ENCODE measurements around the gene ZC3H12A. TPM values are rescaled to one million over a fixed set of nuclear protein-coding genes. Genes with fewer than 3 reads are reported as not detected.

The ZC3H12A gene
- 1 to 10 TPM in 6 of 12 donors, under 1 TPM in 4, not detected in 2; 0.72 to 4.8 (median 1.0) TPM for polyA plus RNA-seq (ENCODE audit: insufficient read length in 12 of 12)
- long read RNA-seq, donor 1 = 0 reads
- long read RNA-seq, donor 2 = 0 reads
- long read RNA-seq, donor 3 = 0 reads
- long read RNA-seq, donor 4 = 0 reads
- long read RNA-seq, donor 5 = 0 reads
- long read RNA-seq, donor 6 = 0 reads
- long read RNA-seq, donor 7 = 0 reads
- long read RNA-seq, donor 8 = 0 reads
- long read RNA-seq, donor 9 = 0 reads
- long read RNA-seq, donor 10 = 0 reads
- long read RNA-seq, donor 11 = 0 reads

DNA sequence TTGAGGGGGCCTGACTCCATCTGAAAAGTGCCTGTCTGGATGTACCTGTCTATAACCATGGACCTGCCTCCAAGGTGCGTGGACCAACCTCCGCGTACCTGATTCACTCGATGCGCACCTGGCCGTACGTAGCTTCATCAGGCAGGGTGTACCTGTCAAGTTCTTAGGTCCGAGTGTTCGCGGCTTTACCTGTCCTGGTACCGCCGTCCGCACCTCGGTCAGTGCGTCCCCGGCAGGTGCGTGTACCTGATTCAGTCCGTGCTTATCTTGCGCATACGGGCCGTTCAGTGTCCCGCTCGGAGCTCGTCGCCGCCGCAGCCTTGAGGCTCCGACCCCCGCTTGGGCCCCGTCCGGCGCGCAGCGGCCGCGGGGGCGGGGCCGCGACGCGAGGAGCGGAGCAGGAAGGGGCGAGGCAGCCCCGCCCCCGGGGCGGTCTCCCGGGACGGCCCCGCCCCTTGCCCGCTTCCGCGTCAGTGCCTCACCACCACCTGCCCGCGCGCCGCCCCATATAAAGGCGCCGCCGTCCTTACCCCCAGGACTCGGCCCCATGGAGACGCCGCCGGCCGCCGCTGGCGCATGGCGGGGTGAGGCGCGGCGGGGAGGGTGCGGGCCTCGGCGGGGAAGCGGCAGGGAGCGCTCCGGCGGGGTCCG is at the start of gene ZC3H12A:
TSS of gene ZC3H12A (plus strand) at position 535 of the 651 bp plus-strand sequence. CDS start 917 bp downstream, outside the sequence.
- peak; percentile 81 for DNase-seq

DNA sequence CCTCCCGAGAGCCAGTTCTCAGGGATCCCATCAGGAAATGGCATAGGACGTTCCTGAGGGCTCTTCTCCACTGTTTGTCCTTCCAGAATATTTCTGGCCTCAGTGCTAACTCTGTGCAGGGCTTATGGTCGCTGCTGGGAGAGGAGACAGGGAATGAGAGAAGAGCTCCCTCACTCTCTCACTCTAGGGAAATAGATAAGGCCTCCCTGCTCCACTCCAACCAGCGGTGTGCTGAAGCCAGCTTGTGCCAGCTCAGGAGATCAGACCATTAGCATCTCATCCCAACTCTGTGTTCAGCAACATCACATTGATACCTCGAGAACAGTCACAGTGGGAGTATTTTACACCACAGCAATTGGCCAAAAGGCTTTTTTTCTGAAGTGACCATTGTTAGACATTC is 49.2 kb upstream of the ZC3H12A start:
- DNase-seq = no peak

DNA sequence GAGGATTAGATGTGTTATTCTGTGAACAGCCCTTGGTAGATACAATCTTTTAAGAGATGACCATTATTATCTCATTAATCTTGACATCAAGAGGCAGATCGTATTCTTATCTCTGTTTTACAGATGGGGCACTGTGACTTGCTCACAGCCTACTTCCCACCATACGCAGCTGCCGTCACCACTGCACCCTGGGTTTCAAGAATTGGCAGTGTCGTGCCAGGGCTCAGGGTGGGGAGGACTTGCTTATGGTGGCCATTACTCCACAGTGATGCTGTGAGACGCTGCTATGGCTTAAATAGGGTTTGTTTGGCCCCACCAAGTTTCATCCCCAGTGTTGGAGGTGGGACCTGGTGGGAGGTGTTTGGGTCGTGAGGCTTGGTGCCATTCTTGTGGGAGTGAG is 45.4 kb upstream of the ZC3H12A start:
- no peak for DNase-seq

DNA sequence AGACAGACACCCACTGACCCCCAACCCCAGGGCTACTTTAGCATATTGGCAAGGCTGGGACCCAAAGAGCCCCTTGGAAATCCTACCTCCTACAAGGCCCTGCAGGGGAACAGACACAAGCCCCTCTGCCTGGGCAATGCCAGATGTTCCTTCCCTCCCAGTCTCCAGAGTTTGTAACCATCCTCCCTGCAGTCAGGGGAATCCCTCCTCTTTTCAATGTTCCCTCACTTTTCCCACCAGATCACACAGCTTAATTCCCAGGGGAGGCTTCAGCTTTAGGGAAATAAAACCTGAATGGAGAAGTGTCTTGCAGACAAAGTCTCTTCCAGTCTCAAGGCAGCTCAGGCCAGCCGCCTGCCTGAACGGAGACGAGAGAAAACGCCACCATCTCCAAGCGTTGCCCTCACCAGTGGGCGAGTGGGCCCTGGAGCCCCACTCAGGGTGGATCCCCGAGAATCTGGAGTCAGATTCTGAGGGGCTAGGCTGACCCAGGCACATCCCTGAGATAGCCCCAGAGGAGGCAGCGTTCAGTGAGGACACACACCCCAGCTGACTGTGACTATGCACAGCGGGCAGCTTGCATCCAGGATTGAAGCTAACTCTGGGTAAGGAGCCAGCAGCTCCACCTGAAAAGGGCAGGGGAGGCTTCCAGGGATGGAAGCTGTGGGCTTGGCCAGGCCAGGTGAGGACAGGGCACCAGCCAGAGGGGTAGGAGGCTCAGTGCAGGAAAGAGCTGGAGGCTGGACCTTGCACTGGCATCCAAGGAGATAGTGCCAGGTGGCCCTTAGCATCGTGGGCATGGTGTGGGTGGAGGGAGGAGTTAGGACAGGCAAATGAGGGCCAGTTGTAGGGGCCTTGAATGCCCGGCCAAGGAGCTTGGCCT is 44.0 kb upstream of the ZC3H12A start:
- DNase-seq = no peak

DNA sequence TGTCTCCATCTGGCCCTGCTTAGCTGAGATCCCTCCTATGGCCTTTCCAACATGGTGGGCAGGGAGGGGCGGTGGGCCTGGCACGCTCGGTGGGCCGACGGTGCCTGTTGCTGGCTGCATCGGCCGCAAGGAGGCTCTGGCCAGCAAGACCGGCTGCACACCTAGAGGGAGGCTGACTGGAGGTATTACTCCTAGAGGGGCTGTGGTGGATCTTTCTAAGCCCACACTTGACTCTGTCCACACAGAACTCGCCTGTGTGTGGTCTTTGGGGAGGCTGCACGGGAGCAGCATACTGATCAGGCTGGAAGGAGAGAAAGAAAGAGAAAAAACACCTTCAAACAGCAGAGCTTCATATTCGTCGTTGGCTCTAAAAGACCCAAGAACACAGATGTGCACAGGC is 41.7 kb upstream of the ZC3H12A start:
- DNase-seq = no peak

DNA sequence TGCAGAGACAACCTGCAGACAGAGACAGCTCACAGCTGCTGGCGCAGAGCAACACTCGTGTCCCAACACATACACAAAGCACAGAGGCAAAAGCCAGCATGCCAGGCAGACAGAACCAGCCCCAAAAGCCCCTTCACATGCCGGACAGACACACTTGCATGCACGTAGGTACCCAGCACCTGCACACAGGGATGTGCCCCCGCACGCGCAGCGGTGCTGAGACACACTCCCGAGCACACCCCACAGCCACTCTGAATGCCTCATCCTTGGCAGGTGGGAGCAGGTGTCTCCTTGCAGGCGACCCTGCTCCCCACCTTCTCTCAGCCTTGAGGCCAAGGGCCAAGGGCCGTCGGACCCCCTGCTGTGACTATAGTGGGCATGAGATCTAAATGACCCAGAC is 41.2 kb upstream of the ZC3H12A start:
- DNase-seq = no peak

DNA sequence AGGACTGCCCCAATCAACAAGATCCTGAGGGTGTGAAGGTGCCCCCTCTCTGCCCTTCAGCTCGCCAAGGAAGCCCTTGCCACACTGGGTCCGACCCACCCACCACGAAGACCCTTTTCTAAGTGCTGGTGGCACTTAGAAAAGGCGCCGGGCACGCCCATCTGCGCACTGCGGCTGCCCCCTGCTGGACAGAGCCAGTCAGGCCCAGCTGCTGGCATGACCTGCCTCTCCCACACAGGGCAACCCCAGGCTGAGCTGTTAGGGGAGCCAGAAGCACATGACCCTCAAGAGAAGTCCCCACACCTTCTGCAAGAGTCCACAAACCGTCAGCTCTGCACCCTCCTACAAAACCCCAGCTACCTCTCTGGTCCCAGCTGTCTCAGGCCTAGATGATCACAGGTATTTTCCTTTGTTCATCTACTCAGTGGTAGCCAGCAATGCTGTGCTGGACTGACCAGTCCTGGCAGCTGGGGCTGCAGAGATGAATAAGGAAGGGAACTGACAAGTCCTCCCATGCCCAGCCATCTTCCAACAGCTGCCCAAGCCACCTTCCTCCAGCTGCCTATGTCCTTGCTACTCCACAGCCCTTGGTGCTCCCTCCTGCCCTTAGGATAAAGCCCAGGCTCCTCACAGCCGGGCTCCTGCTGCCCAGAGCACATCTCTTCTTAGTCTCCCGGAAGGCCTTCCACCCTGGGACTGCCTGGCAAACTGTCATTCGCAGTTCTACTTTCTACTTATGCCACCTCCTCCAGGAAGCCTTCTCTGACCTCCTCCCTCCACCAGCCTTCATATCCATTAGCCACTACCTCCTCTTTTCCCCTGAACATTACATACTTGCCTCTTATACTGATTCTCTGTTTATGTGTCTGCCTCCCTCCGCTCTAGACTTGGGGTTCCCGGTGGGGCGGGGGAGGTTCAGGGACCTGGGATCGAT is 39.8 kb upstream of the ZC3H12A start:
- DNase-seq = peak; percentile 46

DNA sequence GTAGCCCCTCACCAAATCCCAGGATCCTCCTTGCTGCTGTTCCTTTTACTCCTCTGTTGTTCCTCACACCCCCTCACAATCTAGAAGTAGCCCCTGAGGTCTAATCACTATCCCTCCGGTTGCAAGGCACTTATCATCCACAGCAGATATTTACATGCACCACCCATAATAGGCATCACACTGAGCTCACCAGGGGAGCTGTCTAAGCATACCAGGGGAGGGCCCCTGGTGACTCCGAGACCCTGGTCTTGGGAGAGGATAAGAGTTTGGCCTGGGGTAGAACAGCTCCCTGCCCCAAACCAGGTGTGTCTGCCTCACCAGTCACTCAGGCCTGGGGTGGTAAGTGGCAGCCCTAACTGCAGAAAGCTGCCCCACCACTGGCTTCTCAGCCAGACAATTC is 37.3 kb upstream of the ZC3H12A start:
- DNase-seq = no peak

DNA sequence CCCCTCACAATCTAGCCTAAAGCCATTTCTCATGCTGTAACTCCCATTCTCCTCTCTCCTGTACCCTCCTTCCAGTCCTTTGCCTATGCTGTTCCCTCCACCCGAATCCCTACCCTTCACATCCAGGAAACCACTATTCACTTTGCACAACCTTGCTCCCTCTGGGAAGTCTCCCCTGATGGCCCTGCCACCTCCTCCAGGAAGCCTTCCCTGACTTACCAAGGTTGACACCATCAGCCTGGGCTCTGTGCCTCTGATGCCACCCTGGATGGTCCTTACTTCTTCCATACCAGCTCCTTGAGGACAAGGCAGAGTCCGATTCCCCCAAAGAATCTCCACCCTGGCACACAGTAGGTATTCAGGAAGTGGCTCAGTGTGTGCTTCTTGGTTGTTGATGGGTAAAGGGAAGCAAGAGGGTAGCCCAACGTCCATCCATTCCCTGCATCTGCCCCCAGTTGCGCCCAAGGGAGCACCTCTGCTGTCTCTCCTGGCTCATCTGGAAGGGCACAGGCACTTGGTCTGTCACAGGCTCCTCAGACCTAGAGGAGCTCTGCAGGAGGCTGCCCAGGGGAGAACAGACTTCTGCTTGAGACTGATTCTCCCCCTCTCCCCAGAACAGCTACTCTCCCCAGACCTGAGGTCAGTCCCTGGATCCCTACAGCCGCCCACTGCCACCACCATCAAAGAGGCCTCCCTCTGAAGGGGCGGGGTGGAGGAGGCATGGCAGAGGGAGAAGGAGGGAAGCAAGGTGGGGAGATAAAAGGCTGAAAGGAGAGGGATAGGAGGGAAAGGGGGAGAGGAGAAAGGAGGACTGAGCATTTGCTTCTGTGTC is 36.1 kb upstream of the ZC3H12A start:
- DNase-seq = no peak

DNA sequence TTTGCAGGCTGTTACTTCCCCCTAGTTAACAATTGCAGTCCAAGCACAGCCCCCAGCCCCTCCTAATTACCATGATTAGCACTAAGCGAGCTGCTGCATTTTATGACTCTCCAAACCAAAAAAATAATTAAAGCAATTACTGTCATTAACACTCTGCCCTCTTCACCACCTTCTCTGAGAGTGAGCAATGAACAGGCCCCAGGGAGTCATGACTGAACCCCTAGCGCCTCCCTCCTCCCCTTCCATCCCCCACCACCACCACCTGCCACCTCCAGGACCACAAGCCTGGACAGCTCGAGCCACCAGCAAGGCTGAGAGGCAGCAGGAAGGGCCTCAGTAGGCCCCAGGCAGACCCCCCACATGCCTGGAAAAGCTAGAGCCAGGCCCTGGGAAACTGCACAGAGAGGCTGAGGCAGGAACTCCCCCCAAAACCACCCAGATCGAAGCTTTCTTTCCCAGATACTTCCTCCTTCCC is 35.5 kb upstream of the ZC3H12A start:
- no peak for DNase-seq

DNA sequence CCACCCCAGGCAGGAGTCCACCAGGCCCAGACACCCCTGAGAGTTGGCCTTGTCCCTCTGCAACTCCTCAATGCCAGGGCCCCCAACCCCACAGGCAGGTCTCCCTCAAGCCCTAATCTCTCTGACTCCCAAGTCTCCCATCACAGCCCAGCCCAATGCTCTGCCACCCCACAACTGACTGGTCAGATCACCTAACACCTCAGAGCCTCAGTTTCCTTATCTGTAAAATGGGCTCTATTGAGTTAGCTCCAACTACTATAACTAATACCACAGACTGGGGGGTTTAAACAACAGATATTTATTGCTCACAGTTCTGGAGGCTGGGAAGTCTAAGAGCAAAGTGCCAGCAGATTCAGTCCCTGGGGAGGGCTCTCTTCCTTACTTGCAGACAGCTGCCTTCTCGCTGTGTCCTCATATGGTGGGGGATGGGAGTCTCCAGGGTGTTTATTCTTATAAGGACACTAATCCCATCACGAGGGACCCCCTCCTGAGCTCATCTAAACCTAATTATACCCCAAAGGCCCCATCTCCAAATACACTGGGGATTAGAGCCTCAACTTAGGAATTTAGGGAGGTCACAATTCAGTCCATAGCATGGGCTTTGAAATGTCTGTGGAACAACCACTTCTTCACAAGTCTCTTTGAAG is 34.9 kb upstream of the ZC3H12A start:
- no peak for DNase-seq

DNA sequence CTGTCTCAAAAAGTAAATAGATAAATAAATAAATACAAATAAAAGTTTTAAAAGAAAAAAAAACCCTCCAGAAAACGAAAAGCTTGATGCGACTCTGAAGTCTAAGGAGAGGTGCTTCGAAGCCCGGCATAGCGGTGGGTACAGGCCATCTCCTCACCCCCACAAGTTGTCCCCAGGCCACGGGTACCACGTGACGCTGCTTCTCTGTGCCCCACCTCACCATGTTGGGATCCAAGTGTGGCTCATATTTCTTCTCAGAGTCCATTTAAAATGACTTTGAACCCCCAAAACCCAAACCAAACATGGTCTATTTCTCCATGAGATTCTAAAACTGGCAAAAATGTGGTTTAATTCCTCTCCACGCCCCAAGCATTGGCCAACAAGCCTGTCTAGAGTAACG is 32.9 kb upstream of the ZC3H12A start:
- no peak for DNase-seq

DNA sequence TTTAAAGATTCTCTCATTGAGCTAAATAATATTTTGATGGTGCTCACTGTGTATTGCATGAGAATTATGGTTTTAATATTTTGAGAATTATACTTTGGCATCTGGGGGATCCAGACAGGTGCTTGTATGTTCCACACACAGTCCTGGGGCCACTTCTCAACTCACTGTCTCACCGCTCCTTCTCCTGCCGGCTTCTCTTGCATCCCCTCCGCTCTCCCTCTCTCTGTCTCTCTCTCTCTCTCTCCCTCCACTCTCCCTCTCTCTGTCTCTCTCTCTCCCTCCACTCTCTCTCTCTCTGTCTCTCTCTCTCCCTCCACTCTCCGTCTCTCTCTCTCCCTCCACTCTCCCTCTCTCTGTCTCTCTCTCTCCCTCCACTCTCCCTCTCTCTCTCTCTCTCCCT is 32.2 kb upstream of the ZC3H12A start:
- DNase-seq = no peak

DNA sequence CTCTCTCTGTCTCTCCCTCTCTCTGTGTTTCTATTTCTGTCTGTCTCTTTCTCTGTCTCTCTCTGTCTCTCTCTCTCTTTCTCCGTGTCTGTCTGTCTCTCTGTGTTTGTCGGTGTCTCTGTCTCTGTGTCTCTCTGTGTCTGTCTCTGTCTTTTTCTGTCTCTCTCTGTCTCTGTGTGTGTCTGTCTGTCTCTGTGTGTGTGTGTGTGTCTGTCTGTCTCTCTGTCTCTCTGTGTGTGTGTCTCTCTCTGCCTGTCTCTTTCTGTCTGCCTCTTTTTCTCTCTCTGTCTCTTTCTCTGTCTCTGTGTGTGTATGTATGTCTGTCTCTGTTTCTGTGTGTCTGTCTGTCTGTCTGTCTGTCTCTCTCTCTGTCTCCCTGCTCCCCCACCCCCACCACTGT is 31.7 kb upstream of the ZC3H12A start:
- no peak for DNase-seq

DNA sequence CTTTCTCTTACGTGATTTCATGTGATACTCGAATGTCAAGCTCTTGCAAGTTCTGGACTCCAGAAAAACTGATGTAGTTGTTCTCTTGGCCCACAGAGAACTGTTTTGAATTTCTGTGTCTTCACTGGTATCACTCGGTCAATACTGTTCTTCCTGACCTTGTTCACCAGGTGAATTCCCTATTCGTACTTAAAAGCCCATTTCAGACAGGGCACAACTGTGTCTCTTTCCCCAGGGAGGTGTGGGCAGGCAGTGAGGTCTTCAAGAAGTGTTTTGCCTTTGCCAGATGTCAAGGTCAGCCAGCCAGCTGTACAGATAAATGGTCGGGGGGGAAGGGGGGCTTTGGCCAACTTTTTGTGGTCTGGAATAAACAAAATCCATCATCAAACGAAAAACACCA is 27.5 kb upstream of the ZC3H12A start:
- DNase-seq = no peak

DNA sequence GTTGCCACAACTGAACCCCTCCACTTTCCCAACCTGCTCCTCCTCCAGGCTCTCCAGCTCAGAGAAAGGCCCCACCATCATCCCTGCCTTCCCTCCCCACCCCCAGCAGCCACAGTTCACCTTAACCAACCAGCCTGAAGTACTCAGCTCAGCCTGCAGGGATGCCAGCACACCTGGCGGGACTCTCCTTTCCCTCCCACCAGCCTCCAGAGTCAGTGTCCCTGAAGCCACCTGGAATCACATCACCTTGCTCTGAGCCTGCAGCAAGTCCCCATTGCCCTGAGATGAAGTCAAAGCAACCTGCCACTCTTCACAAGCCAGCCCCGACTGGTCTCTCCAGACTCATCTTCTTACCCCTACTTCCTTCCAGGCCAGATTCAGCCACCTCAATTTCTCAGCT is 26.2 kb upstream of the ZC3H12A start:
- no peak for DNase-seq

DNA sequence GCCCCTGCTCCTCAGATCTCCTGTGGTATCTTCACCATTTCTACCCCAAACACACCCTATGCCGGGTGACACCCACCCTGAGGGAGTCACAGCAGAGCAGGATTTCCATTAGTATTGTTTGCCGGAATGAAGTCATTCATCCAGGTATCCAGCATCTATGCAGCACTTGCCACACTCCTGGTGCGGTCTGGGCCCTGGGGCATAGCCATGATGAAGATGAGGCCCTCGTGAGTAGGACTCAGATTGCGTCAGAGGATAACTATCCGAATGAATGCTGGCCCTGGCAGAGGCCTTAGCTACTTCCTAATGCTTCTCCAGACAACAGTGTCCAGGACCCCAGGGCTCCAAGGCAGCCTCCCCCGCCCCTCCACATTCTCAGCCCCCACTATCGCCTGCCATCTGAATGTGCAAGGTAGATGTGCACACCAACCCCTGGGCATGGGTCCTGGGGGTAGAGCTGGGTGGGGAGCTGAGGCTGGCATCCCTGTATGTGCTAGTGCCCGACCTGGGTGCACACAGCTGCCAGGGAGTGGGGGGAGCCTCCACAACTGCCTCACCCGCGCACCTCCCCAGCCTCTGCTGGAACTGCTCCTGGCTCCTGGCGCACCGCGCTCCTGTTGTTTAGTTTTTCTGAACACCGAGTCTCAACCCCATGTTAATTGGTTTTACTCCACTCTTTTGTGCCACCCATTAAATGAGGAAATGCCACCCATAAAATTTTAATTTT is 25.5 kb upstream of the ZC3H12A start:
- DNase-seq = no peak

DNA sequence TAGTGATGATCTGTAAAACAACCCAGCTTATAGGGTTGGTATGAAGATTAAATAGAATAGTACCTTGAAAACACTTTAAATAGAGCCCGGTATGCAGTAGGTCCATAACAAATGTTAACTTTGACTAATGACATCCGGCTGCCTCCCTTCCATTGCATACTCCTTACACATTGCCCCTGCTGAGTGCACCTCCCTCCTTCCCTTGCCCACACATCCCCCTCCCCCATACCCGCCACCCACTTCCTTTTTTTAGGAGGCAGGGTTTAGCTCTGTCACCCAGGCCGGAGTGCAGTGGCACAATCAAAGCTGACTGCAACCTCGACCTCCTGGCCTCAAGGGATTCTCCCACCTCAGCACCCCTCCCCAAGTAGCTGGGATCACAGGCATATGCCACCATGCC is 24.4 kb upstream of the ZC3H12A start:
- no peak for DNase-seq

DNA sequence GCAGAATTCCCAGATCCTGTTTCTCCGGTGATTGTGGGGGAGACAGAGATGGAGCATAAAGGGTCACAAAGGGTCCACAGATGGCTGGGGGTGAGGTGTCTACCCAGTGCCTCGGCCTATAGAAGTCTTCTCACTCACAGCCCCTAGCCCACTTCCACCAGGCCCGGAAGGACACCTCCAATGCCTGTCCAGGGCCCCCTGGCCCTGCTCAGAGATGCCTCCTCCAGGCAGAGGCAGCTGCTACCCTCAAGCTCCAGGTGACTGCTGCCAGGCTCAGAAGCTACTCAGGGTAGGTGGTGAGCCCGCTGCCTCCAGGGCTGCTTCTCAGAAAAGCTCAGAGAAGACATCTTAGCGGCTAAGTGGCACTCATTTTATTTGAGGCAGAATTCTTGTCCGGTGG is 22.0 kb upstream of the ZC3H12A start:
- no peak for DNase-seq
